B cell (primary cell): ENCODE data around the gene HJURP. TPM values are rescaled to one million over a fixed set of nuclear protein-coding genes. Genes with fewer than 3 reads are reported as not detected.

ENCODE experiments used
- ATAC-seq: fragments of 200-7000 bp; cut with Tn5 transposase; one replicate; pipeline ENCODE4 v1.10.0; 2021; ENCODE audit warnings: low read depth, mild to moderate bottlenecking, moderate number of reproducible peaks, moderate library complexity
- CTCF ChIA-PET: fragments of 350-600 bp; sonication (Branson Sonifier 250); formaldehyde crosslinking; loops from one replicate; lab custom pipeline; 2021; ENCODE audit warnings: antibody characterized with exemption, inconsistent platforms; lab: Charles Lee
- POLR2A ChIA-PET: fragments of 350-600 bp; sonication (Branson Sonifier 250); formaldehyde crosslinking; loops from one replicate; lab custom pipeline; 2021; ENCODE audit warnings: antibody characterized with exemption; lab: Charles Lee
- DNase-seq: peaks from one replicate; pipeline ENCODE4 v3.0.0; 2013
- H2AFZ ChIP-seq: 2 replicates; pipeline ENCODE4 v1.6.1; 2012; ENCODE audit warnings: mild to moderate bottlenecking, low read depth, low read length; ENCODE audit not compliant: insufficient read depth, poor library complexity, severe bottlenecking
- H3K27ac ChIP-seq, 2 donors: 1 replicate in 1 of 2; 2 replicates in 1 of 2; pipeline ENCODE4 v1.5.1; 2012 to 2013; ENCODE audit warnings: low read length in 2 of 2, mild to moderate bottlenecking in 2 of 2, moderate library complexity in 1 of 2
- H3K27me3 ChIP-seq, 4 experiments: fragments of 200-600 bp in 1 of 4; sonication (generic) in 1 of 4; replicated peaks in 1 of 4; 1 replicate in 2 of 4; 2 replicates in 2 of 4; pipeline versions ENCODE4 v1.6.1 to v1.7.0; 2013 to 2016; ENCODE audit warnings: low read length in 3 of 4, mild to moderate bottlenecking in 2 of 4, mixed read lengths in 1 of 4, moderate library complexity in 1 of 4; ENCODE audit not compliant: insufficient read depth in 4 of 4, control insufficient read depth in 3 of 4; ENCODE audit errors: control extremely low read depth in 1 of 4
- H3K36me3 ChIP-seq, 2 experiments: replicated peaks in 1 of 2; 1 replicate in 1 of 2; 2 replicates in 1 of 2; pipeline versions ENCODE4 v1.6.1 to v1.7.1; 2013; ENCODE audit warnings: low read length in 1 of 2; ENCODE audit not compliant: insufficient read depth in 2 of 2, control insufficient read depth in 1 of 2; ENCODE audit errors: control extremely low read depth in 1 of 2, extremely low read depth in 1 of 2
- H3K4me1 ChIP-seq, 2 donors: fragments of 200-600 bp in 1 of 2; sonication (generic) in 1 of 2; 1 replicate in 1 of 2; 2 replicates in 1 of 2; pipeline versions ENCODE4 v1.5.1 to v1.6.1; 2013 to 2017; ENCODE audit warnings: low read length in 2 of 2; ENCODE audit not compliant: control insufficient read depth in 2 of 2, insufficient read depth in 2 of 2
- H3K4me2 ChIP-seq: replicated peaks from 2 replicates; pipeline ENCODE3; 2012; ENCODE audit warnings: mild to moderate bottlenecking, low read depth, low read length; ENCODE audit not compliant: poor library complexity, severe bottlenecking
- H3K4me3 ChIP-seq, 5 experiments: fragments of 200-600 bp in 1 of 5; sonication (generic) in 1 of 5; 1 replicate in 3 of 5; 2 replicates in 2 of 5; pipeline versions ENCODE4 v1.5.1 to v1.7.0; 2011 to 2016; ENCODE audit warnings: low read length in 4 of 5, mild to moderate bottlenecking in 4 of 5, low read depth in 2 of 5, control low read depth in 1 of 5, moderate library complexity in 1 of 5; ENCODE audit not compliant: insufficient read depth in 1 of 5; ENCODE audit errors: control extremely low read depth in 1 of 5, extremely low read depth in 1 of 5
- H3K79me2 ChIP-seq: fragments of 200-600 bp; sonication (generic); one replicate; pipeline ENCODE4 v1.6.0; 2016; ENCODE audit warnings: low read length; ENCODE audit not compliant: control insufficient read depth, insufficient read depth
- H3K9ac ChIP-seq: fragments of 200-600 bp; sonication (generic); 2 replicates; pipeline ENCODE4 v1.6.1; 2017; ENCODE audit warnings: mild to moderate bottlenecking, low read length, moderate library complexity
- H3K9me3 ChIP-seq, 3 donors: one replicate each; pipeline versions ENCODE4 v1.6.1 to v1.7.1; 2013; ENCODE audit warnings: low read length in 2 of 3; ENCODE audit not compliant: control insufficient read depth in 2 of 3, insufficient read depth in 1 of 3; ENCODE audit errors: control extremely low read depth in 1 of 3
- H4K20me1 ChIP-seq: 2 replicates; pipeline ENCODE4 v1.6.0; 2012; ENCODE audit warnings: mild to moderate bottlenecking, low read length; ENCODE audit not compliant: insufficient read depth, control insufficient read depth, poor library complexity, severe bottlenecking
- H3K27ac Mint-ChIP-seq: one replicate; pipeline ENCODE4 v1.8.0; 2021; ENCODE audit warnings: mixed read lengths
- H3K27me3 Mint-ChIP-seq: one replicate; pipeline ENCODE4 v1.8.0; 2021; ENCODE audit warnings: mixed read lengths
- H3K4me1 Mint-ChIP-seq: one replicate; pipeline ENCODE4 v1.8.0; 2021; ENCODE audit warnings: mixed read lengths
- H3K4me3 Mint-ChIP-seq: one replicate; pipeline ENCODE4 v1.8.0; 2021; ENCODE audit warnings: mixed read lengths
- H3K9me3 Mint-ChIP-seq: one replicate; pipeline ENCODE4 v1.8.0; 2022; ENCODE audit warnings: mixed read lengths; ENCODE audit not compliant: insufficient read depth
- CTCF ChIP-seq: fragments of 200-600 bp; IDR thresholded peaks from one replicate; pipeline ENCODE4 v1.8.0; 2022; ENCODE audit warnings: antibody characterized with exemption, mild to moderate bottlenecking
- EZH2 ChIP-seq: IDR thresholded peaks from 2 replicates; pipeline ENCODE4 v1.6.1; 2012; ENCODE audit warnings: borderline replicate concordance, low read depth, mild to moderate bottlenecking, moderate library complexity, low read length; ENCODE audit not compliant: insufficient read depth, poor library complexity, severe bottlenecking
- WGBS: methylation state at CpG from one replicate; pipeline ENCODE4 v1.1.5; 2013; ENCODE audit warnings: missing lambda C conversion rate; ENCODE audit not compliant: insufficient coverage; 5-methylcytosine and 5-hydroxymethylcytosine counted together
- intact Hi-C: fragments of 100-400 bp; cut with micrococcal nuclease; formaldehyde crosslinking; loops from one replicate; pipeline ENCODE4 v1.10.0; 2022
- polyA plus RNA-seq: library from polyadenylated mRNA; depleted of rRNA; stranded (reverse); fragments of >200 nt; gene quantifications from 2 replicates; pipeline ENCODE4 v1.2.3, GENCODE V29; 2012
- total RNA-seq, 2 donors: library from RNA; stranded (reverse); fragments of 120-200 nt in 1 of 2; gene quantifications; 1 replicate in 1 of 2; 2 replicates in 1 of 2; pipeline versions ENCODE4 v1.2.3 to v1.2.4, GENCODE V29; 2013 to 2022

The HJURP gene
- total and polyA plus RNA-seq, 2 donors (not counting 1 experiment from before 2014, with no cell fraction given) = 0.42 to 0.73 TPM

- intact Hi-C loops = no loop called here
- CTCF ChIA-PET = no interaction called here
- TF ChIP-seq CTCF (no peak), EZH2 (no peak)
- Histone ChIP-seq H3K4me2 (no peak overlapping the region), H2AFZ (no peak overlapping the region), H3K9me3 (peaks cover 0 to 6% (median 0%) of the 10 kb centered on the region in 3 donors), H3K36me3 (no peaks in the 10 kb centered on the region), H3K27ac (no peak overlapping the region), H4K20me1 (no peaks in the 10 kb centered on the region), H3K4me3 (no peak overlapping the region), H3K27me3 (peaks cover 0 to 5% (median 0%) of the 10 kb centered on the region in 4 experiments), H3K4me1 (no peaks in the 10 kb centered on the region), H3K9ac (no peak overlapping the region), H3K79me2 (no peaks in the 10 kb centered on the region)
- no peak for DNase-seq
- Mint-ChIP-seq H3K4me1 (no peaks in the 10 kb centered on the region), H3K9me3 (peaks cover 1% of the 10 kb centered on the region), H3K27me3 (peaks cover 8% of the 10 kb centered on the region), H3K27ac (no peak overlapping the region), H3K4me3 (no peak overlapping the region)
- POLR2A ChIA-PET = no interaction called here
- WGBS = 96% methylated on average over 3 of the region's 6 CpGs
- no peak for ATAC-seq
Measured at GRCh38 chr2:233820774-233821105, 33.6 kb downstream of the HJURP start.

- ATAC-seq (no peak), DNase-seq (no peak)
- Mint-ChIP-seq H3K27ac (no peak overlapping the region), H3K9me3 (no peaks in the 10 kb centered on the region), H3K27me3 (peaks cover 9% of the 10 kb centered on the region), H3K4me1 (no peaks in the 10 kb centered on the region), H3K4me3 (no peak overlapping the region)
- 82% methylated on average over 14 of the region's 18 CpGs for WGBS
- Histone ChIP-seq H2AFZ (no peak overlapping the region), H3K9me3 (peaks cover 0 to 6% (median 0%) of the 10 kb centered on the region in 3 donors), H3K79me2 (no peaks in the 10 kb centered on the region), H3K4me1 (no peaks in the 10 kb centered on the region), H3K4me3 (no peak overlapping the region), H3K4me2 (no peak overlapping the region), H3K27ac (no peak overlapping the region), H3K9ac (no peak overlapping the region), H3K27me3 (peaks cover 0 to 5% (median 0%) of the 10 kb centered on the region in 4 experiments), H3K36me3 (no peaks in the 10 kb centered on the region), H4K20me1 (no peaks in the 10 kb centered on the region)
- no peak for TF ChIP-seq CTCF
- TF ChIP-seq EZH2 = no peak
- CTCF ChIA-PET = no interaction called here
- intact Hi-C loops = no loop called here
- POLR2A ChIA-PET = no interaction called here
Measured at GRCh38 chr2:233819884-233820773, 34.2 kb downstream of the HJURP start.
